Measurements from ENCODE around the gene INO80C. TPM values are rescaled to one million over a fixed set of nuclear protein-coding genes. Genes with fewer than 3 reads are reported as not detected.

Gene INO80C
- total RNA-seq, 1 experiment from 2014 or later: 51.1 TPM

GRCh38 chr18:35506024-35506712 is 8.4 kb upstream of the INO80C start:
- peaks cover 6% of the 10 kb centered on the region in 2 experiments for H3K4me1 Mint-ChIP-seq
- Histone ChIP-seq H3K23me2 (ENCODE audit: insufficient read length, low read depth, low read length, poor library complexity, severe bottlenecking) (no peaks in the 10 kb centered on the region), H3K27ac (ENCODE audit: insufficient read length, low read depth, low read length) (no peak overlapping the region), H3K18ac (ENCODE audit: insufficient read length, low read depth, low read length) (no peak overlapping the region), H2AFZ (ENCODE audit: low read length) (no peak overlapping the region), H3K4me1 (ENCODE audit: insufficient read depth, low read length) (0 out of 2 replicates have a peak, but pooled peaks cover 2% of the 10 kb centered on the region), H2BK12ac (ENCODE audit: insufficient read length, low read depth, low read length) (no peak overlapping the region), H2BK20ac (ENCODE audit: low read depth, low read length, poor library complexity, severe bottlenecking) (no peak overlapping the region), H3K79me2 (ENCODE audit: insufficient read depth, low read length) (no peaks in the 10 kb centered on the region), H3K9ac (ENCODE audit: extremely low read depth, insufficient read length, low read length) (no peak overlapping the region), H4K20me1 (ENCODE audit: control insufficient read depth, insufficient read depth, insufficient read length) (no peaks in the 10 kb centered on the region), H3K14ac (ENCODE audit: insufficient read depth, low read length) (no peak overlapping the region), H4K8ac (replicated peaks; ENCODE audit: insufficient read length, low read depth, low read length) (no peak overlapping the region), H4K5ac (ENCODE audit: insufficient read length, low read depth, low read length) (no peak overlapping the region), H3K4me2 (ENCODE audit: insufficient read depth, insufficient read length, low read length) (no peak overlapping the region), H4K91ac (ENCODE audit: insufficient read length, low read depth, low read length) (no peak overlapping the region), H3K23ac (ENCODE audit: insufficient read length, low read depth, low read length) (no peak overlapping the region), H3K4ac (ENCODE audit: low read depth, low read length) (no peak overlapping the region), H2AK5ac (ENCODE audit: insufficient read length, low read length) (no peak overlapping the region), H2BK5ac (ENCODE audit: insufficient read length, low read length) (no peak overlapping the region), H3K79me1 (ENCODE audit: insufficient read depth, low read depth, low read length, poor library complexity, severe bottlenecking) (no peaks in the 10 kb centered on the region), H2BK120ac (ENCODE audit: low read depth, low read length, poor library complexity, severe bottlenecking) (no peak overlapping the region), H3K56ac (ENCODE audit: insufficient read length, low read depth, low read length) (no peak overlapping the region), H2BK15ac (ENCODE audit: low read depth, low read length) (no peak overlapping the region), H3K27me3 (ENCODE audit: insufficient read depth, low read length) (no peaks in the 10 kb centered on the region), H3K9me3 (ENCODE audit: control insufficient read depth, low read depth, low read length) (no peaks in the 10 kb centered on the region), H3T11ph (ENCODE audit: low read length) (no peak overlapping the region)
- no peak overlapping the region for H3K27ac Mint-ChIP-seq
- WGBS (ENCODE audit: extremely low coverage, insufficient read length, low lambda C conversion rate): no CpG with 5 or more reads among the region's 5 CpGs
- peaks cover 2% of the 10 kb centered on the region for H3K27me3 Mint-ChIP-seq (ENCODE audit: low read depth)
- H3K4me3 Mint-ChIP-seq: no peak overlapping the region
- no peaks in the 10 kb centered on the region; a peak in 1 of 7 replicates for H3K36me3 Mint-ChIP-seq (ENCODE audit: insufficient read depth in 1 of 3, low read depth in 3 of 3)
- no peaks in the 10 kb centered on the region for H3K9me3 Mint-ChIP-seq
- DNase-seq: no peak
- no peak for TF ChIP-seq CTCF (conservative IDR thresholded peaks at IDR 0.05)
